Loucy (cell line): ENCODE measurements around the gene MSI1.

Source experiments
- H2AFZ ChIP-seq: fragments of 200-600 bp; sonication (generic); 2 replicates; pipeline ENCODE4 v1.6.0; 2016; ENCODE audit warnings: antibody characterized with exemption, mild to moderate bottlenecking, low read length, moderate library complexity
- H3F3A ChIP-seq: fragments of 200-600 bp; 2 replicates; pipeline ENCODE4 v1.6.0; 2016; ENCODE audit warnings: antibody characterized with exemption, low read depth, mild to moderate bottlenecking
- H3K27me3 ChIP-seq: fragments of 200-600 bp; sonication (generic); 2 replicates; pipeline ENCODE4 v1.6.1; 2014; ENCODE audit warnings: low read length, mild to moderate bottlenecking; ENCODE audit not compliant: insufficient read depth, poor library complexity, severe bottlenecking
- H3K36me3 ChIP-seq: fragments of 200-600 bp; sonication (generic); 2 replicates; pipeline ENCODE4 v1.6.1; 2016; ENCODE audit warnings: low read length; ENCODE audit not compliant: insufficient read depth
- H3K4me1 ChIP-seq: fragments of 200-600 bp; sonication (generic); 2 replicates; pipeline ENCODE4 v1.5.1; 2014; ENCODE audit warnings: low read length, mild to moderate bottlenecking; ENCODE audit not compliant: insufficient read depth, poor library complexity, severe bottlenecking
- H3K4me2 ChIP-seq: fragments of 200-600 bp; sonication (generic); 2 replicates; pipeline ENCODE4 v1.6.0; 2014; ENCODE audit warnings: antibody characterized with exemption, low read length, low read depth, mild to moderate bottlenecking; ENCODE audit not compliant: poor library complexity, severe bottlenecking
- H3K4me3 ChIP-seq: fragments of 200-600 bp; sonication (generic); 2 replicates; pipeline ENCODE4 v1.5.1; 2014; ENCODE audit warnings: low read length, mild to moderate bottlenecking, mixed read lengths; ENCODE audit not compliant: poor library complexity, severe bottlenecking
- H3K79me2 ChIP-seq: fragments of 200-600 bp; sonication (generic); 2 replicates; pipeline ENCODE4 v1.6.1; 2014; ENCODE audit warnings: low read length; ENCODE audit not compliant: insufficient read depth
- H3K9ac ChIP-seq: fragments of 200-600 bp; sonication (generic); 2 replicates; pipeline ENCODE4 v1.6.0; 2014; ENCODE audit warnings: mild to moderate bottlenecking, low read depth, low read length, moderate library complexity; ENCODE audit not compliant: poor library complexity, severe bottlenecking
- H3K9me2 ChIP-seq: fragments of 200-600 bp; sonication (generic); replicated peaks from 2 replicates; pipeline ENCODE4 v1.6.1; 2016; ENCODE audit warnings: low read depth, low read length, mixed read lengths
- H3K9me3 ChIP-seq: fragments of 200-600 bp; sonication (generic); 2 replicates; pipeline ENCODE4 v1.6.1; 2014; ENCODE audit warnings: mild to moderate bottlenecking, antibody characterized with exemption, low read length, low read depth; ENCODE audit not compliant: insufficient read depth
- H4K20me1 ChIP-seq: fragments of 200-600 bp; sonication (generic); 2 replicates; pipeline ENCODE4 v1.6.0; 2014; ENCODE audit warnings: antibody characterized with exemption, low read length, mild to moderate bottlenecking; ENCODE audit not compliant: insufficient read depth, poor library complexity, severe bottlenecking
- CTCF ChIP-seq: fragments of 200-600 bp; sonication (generic); conservative IDR thresholded peaks from 2 replicates; pipeline ENCODE4 v1.5.1; 2014; ENCODE audit warnings: mild to moderate bottlenecking, antibody characterized with exemption, low read length
- EZH2phosphoT487 ChIP-seq: fragments of 200-600 bp; IDR thresholded peaks from 2 replicates; pipeline ENCODE4 v1.6.1; 2018; ENCODE audit warnings: antibody characterized with exemption, mild to moderate bottlenecking, moderate library complexity, borderline replicate concordance

Gene MSI1

DNA sequence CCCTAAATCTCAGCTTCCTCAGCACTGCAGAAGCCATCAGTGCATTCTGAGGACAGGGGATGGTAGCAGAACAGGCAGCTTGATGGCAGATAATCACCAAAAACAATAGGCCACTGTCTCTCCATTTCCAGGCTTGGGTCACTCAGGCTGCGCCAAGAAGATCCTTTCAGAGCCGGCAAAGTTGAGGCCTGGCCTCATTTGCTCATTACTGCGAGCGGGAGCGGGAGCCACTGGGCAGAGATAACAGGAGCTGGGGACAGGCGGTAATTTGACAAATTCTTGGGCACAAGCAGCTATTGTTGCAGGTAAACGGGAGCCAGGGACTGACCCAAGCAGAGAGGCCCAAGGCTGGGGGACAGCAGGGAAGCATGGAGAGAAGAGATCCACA lies 2.1 kb downstream of the MSI1 start:
- H3K9me2 ChIP-seq = no peaks in the 10 kb centered on the region
- no peak overlapping the region for H3K4me2 ChIP-seq
- H3K36me3 ChIP-seq = no peaks in the 10 kb centered on the region
- no peak for TF ChIP-seq CTCF
- no peak for TF ChIP-seq EZH2phosphoT487
- no peaks in the 10 kb centered on the region for H3K79me2 ChIP-seq
- H3K9me3 ChIP-seq = no peaks in the 10 kb centered on the region
- no peak overlapping the region for H3K9ac ChIP-seq
- no peak overlapping the region for H2AFZ ChIP-seq
- H3K4me3 ChIP-seq = no peak overlapping the region
- no peaks in the 10 kb centered on the region for H3F3A ChIP-seq
- H4K20me1 ChIP-seq = no peaks in the 10 kb centered on the region
- H3K4me1 ChIP-seq = no peaks in the 10 kb centered on the region
- H3K27me3 ChIP-seq = no peaks in the 10 kb centered on the region

- TF ChIP-seq CTCF (no peak), EZH2phosphoT487 (no peak)
- Histone ChIP-seq H4K20me1 (no peaks in the 10 kb centered on the region), H3K79me2 (no peaks in the 10 kb centered on the region), H3K4me1 (no peaks in the 10 kb centered on the region), H3K27me3 (no peaks in the 10 kb centered on the region), H3F3A (no peaks in the 10 kb centered on the region), H2AFZ (no peak overlapping the region), H3K4me2 (no peak overlapping the region), H3K9ac (no peak overlapping the region), H3K9me3 (no peaks in the 10 kb centered on the region), H3K4me3 (no peak overlapping the region), H3K36me3 (no peaks in the 10 kb centered on the region), H3K9me2 (no peaks in the 10 kb centered on the region)
Measured at GRCh38 chr12:120366341-120366705, 2.6 kb downstream of the MSI1 start.

DNA sequence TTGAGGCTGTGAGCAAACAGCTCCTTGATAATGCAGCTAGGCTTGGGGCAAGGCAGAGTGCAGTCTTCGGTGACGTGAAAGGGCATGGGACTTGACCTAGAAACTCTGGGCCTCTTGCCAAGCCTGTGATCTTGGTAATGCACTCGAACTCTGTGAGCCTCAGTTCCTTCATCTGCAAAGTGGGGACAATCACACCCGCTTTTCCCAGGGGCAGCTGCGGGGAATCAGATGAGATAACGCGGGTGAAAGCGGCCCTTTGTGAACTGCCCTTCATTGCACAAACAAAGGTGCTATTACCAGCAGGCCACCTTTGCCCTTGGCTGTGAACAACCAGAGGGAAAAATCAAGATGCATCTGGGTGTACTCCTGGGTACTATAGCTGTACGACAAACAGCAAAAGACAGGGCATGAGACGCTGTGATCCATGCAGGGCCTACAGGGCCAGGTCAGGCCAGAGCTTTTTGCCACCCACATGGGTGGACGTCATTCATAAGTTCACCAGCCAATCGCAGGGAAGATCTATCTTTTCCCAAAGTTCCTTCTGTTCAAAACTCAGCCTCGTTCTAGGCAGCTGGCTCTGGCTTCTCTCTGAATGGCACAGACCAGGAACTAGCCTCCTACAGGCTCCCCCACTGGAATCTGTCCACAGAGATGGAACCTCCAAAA lies 3.2 kb downstream of the MSI1 start:
- Histone ChIP-seq H3K9me3 (no peaks in the 10 kb centered on the region), H2AFZ (no peak overlapping the region), H3K36me3 (no peaks in the 10 kb centered on the region), H3K79me2 (no peaks in the 10 kb centered on the region), H3K27me3 (no peaks in the 10 kb centered on the region), H3K4me2 (no peak overlapping the region), H4K20me1 (no peaks in the 10 kb centered on the region), H3K4me3 (no peak overlapping the region), H3F3A (no peaks in the 10 kb centered on the region), H3K9me2 (no peaks in the 10 kb centered on the region), H3K4me1 (no peaks in the 10 kb centered on the region), H3K9ac (no peak overlapping the region)
- TF ChIP-seq EZH2phosphoT487 = no peak
- no peak for TF ChIP-seq CTCF
